Stimulated activated CD8-positive, alpha-beta memory T cell treated with anti-CD3 and anti-CD28 coated beads, Interleukin-2, amount 100 ng/mL, for 48 hours (primary cell): ENCODE data around the gene MACROD2.

Experiments
- DNase-seq, 2 donors: peaks; one replicate each; pipeline ENCODE4 v3.0.0-alpha.2; 2020; ENCODE audit warnings: low read depth in 2 of 2

MACROD2 gene

DNA sequence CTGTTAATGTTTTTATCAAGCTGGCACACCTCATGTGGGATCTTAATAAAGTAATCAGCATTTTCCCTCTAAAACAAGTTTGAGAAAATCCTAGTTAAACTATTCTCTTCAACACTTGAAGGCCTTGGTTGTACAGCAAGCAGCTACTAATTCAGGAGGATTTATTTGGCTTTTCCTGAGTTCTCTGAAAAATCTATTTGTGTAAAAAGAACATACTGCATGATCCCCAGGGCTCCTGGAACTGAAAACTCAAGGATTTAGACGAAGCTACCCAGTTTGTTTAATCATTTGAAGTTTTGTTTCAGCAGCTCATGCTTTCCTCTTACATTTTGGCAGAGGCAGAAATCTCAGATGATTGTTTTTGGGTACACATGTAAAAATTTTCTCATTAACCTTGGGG is 651.7 kb downstream of the MACROD2 start:
- no peak for DNase-seq

DNA sequence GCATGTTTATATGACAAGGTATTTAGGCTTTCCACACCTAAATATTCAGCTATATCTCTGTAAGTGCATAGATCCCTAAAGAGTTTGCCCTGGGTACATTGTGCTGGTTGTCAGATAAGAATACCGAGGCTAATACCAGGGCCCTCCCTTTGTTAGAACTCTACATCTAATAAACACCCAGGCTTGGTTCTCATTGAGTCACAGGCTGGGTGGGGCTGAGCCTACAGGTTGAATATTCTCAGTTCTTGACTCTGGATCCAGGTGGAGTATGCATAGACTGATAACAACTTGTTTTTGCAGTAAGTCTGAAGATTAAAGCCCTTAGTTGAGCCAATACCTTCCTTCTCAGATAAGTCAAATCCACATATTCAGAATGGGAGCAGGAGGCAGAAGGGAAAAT is 654.3 kb downstream of the MACROD2 start:
- DNase-seq, result no peak

DNA sequence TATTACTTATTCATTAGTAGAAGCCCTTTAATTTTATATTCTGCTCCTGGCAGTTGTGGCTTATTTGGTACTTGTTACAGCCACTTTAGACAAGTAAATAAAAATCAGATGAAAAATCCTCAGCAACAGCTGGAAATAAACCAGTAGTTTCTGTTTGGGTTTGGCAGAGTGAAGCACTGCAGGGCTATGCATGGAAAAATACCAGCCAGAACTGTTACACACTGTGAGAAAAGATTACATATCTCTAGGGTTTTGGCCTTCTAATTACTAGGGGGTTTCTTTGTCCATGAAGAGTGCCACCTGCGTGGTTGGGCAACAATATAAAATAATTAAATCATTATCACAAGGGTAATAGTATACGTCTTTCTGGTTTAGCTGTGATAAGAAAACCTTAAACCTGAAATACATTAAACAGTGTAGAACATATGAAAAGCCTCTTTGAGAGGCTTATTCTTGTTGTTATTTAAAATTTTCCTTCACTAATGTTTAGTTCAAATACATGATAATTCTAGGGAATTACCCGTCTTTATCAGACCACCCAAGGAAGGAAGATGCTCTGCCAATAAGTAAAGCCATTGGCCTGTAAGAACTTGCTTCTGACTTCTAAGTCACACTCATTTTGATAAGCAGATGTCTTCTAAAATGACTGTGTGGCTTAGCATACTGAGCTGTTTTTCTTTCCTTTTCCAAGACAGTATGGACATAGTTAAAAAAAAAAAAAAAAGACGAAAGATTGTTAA is 662.1 kb downstream of the MACROD2 start:
- no peak for DNase-seq

DNA sequence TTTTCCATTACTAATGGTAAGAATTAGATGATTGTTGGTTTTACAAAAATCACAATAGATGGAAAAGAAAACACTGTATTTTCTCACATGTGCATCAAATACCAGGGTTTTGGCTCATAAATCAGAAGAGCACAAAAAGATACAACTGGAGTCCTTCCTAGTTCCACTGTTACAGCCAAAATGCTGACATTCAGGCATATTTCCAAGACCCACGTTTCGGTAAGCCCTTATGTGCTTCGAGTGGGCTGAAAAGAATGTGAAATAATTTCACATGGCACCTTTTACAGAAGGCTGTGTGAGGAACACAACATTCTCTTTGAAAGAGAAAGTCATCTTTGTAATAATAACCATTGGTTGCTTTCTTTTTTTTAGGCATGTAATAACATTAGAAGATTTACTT is 668.8 kb downstream of the MACROD2 start:
- no peak for DNase-seq

DNA sequence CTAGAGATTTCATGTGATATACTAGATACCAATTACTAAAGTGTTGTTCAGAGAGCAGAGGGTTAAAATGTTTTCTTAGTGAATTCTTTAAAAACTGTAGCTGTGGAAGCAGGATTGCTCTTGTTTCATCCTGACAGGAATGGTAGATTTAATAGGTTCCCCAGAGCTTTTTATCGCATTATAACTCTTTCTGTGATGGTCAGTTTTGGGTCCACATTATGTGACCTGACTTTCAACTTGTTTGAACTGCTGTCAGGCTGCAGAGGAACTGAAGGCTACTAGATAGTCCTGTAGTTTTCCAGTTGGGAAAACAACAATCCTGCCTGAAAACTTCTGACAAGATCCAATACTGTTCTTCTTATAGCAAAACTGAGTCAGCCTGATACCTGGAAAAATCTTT is 671.4 kb downstream of the MACROD2 start:
- DNase-seq, result no peak

DNA sequence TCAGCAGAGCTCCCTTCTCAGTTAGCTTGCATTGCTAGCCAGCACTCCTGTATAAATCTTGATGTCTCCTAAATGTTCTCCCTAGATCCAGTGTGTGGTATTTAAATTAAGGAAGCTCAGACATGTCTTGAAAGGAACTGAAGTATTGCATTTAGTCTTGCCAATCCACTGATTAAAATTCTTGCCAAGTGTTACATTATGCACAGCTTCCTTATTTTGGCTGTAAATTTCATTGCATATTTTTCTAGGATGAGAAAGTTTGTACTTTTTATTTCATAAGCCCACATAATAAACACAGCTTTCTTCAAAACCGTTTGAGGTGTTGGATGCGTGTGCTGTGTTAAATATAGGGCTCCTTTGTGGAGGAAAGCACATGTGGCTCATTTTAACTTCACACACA is 671.9 kb downstream of the MACROD2 start:
- DNase-seq, result no peak

DNA sequence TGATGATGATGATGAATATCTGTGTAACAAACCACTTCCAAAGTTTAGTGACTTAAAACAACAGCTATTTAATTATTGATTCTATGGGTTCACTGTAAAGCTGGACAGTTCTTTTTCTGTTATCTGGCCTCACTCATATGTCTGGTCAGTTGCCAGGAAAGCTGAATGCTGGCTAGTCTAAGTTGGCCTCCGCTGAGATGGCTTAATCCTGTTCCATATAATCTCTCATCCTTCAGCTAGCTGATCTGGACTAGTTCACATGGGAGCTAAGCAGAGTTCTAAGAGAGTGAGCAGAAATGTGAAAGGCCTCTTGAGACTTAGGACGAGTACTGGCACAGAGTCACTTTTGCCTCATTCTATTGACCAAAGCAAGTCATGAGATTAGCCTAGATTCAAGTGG is 676.8 kb downstream of the MACROD2 start:
- DNase-seq, result no peak

DNA sequence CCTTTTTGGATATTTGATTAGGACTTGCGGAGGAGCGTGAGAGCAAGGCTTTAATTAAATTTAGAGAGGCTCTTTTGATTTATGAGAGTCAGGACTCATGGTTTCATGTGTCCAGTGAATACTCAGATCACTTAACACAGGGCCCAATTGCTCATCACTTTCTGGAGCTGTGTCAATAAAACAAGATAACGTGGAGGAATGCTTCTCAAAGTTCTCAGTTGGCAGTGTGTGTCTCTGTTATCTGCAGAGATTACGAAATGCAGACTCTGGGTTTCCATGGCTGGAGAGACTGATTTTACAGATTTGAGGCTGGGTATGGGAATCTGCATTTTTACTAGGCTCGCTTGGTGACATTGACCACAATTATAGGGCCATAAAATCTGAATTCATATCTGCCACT is 677.8 kb downstream of the MACROD2 start:
- no peak for DNase-seq

DNA sequence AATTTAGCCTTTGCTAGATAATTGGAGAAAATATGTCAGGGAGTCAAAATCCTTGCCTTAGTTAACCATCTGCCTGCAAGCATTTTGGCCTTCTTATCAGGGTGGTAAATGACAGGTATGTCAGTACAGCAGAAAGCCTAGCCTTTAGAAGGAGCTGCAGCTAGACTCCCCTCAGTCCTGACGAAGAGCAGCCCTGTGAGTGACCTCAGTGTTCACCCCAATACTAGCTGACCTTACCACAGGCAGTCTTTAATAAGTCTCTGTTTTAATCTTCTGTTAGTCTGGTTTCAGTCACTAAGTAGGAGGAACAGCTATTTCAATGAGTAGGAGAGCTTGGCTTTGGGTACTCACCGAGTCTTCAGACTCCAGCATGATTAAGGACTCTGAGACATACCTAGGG is 682.1 kb downstream of the MACROD2 start:
- DNase-seq, result no peak

DNA sequence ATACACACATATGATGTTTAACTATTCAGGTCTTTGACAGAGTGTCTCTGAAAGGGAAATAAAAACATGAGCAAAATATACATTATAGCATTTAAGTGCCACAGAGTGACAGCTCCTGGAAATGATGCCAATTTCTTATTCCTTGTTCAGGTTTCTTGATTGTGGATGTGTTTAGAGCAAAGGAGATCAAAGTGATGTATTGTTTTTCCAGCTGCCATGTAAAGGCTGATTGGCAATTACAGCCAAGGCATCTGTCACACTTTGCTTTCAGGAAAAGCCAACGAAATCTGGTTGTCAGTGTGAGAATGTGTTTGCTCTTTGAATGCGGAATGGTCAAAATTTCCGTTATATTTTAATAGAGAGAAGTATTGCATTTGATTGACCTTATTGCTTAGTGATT is 689.9 kb downstream of the MACROD2 start:
- no peak for DNase-seq

DNA sequence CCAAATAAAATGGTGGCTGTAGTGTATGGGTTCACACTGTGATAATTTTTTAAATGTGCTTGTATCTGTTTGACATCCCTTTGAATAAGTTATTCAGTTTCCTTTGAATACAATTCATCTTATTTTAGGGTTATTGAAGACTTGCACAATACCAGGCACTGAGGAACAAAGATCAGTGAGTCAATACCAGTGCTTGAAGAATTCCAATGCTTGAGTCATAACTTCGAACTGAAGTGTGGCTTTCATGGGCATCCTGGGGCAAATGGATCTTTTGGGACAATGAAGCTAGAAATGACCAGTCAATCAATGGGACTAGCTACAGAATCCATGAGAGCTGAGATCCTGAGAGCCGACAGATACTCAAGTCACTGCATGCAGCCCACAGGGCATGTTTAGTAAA is 692.0 kb downstream of the MACROD2 start:
- DNase-seq, result no peak

DNA sequence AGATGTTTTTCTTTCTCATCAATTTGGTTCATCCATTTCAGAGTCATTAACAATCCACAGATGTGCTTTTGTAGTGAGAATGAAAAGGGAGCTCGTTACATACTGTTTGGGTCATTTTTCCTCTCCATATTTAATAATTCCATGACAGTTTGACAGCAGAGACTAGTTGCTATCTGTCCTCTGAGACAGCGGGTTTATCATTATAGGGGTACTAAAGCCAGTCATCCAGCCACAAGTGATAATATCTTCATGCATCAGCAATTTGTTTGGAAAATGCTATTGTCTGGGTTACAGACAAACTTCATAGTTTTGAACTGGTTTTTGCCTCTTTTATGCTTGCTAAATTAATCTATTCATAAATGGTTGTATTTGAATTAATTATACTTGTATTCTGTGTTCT is 692.7 kb downstream of the MACROD2 start:
- DNase-seq, result no peak

DNA sequence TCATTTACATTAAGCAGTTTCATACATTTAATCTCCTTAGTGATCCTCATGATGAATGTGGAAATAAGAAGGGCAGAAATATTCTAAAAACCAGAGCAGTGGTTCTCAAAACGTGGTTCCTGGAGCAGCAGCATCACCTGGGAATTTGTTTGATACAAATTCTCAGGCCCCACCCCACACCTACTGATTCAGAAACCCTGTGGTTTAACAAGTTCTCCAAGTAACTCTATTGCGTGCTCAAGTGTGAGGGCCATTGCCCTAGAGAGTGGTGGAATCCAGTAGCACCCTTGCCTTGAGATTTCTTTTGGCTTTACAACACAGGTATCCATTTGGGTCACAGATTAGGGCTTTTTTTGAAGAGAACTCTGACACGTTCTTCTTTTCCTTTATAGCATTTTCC is 696.7 kb downstream of the MACROD2 start:
- no peak for DNase-seq

DNA sequence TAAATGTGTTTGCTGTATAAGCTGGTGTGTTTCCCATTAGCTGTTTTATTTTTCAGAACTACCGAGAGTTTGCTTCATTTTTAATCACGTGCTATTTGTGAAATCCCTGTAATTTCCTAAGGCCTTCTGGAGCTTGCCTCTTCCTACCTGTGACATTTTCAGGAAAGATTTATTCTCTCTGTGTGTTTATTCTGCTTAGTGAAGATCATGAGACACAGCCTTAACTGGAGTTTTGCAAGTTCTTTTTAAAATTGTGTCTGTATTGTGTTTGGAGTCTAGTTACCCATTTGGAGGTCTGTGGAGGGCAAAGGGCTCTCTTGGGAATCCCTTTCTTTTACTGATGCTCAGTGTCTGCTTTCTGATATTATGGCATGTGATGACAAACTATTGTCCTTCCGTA is 701.2 kb downstream of the MACROD2 start:
- DNase-seq, result no peak

DNA sequence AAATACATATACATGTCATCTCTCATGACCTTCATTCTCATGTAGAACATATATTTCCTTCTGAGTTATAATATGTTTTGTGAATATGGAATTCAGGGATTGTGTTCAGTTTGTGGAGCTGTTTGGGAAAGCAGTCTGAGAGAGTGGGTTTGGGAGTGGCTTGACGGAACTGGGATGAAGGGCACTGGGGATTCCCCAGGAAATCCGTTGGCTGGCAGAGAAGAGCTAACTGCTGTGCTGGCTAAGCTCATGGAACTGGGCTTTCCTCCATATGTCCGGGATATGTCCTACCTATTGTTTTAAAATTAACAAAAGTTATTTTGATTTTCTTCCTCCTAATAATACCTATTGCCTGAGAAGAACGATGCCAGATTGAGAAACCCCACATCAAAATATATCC is 701.6 kb downstream of the MACROD2 start:
- DNase-seq, result no peak

DNA sequence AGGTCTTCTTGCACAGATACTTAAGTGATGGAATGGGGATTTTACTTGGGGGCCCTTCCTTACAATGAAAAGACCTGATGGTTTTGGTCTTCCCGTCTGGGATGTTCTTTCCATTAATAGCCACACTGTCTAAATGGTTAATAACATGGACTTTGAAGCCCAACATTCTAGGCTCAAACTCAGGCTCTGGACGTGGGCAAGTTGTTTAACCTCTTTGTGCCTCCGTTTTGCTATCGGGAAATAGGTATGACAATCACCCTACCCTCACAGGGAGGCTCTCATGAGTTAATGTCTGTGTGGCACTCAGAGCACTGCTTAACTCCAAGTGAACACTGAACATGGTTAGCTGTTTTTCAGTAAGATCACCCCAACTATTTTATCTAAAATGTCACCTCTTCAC is 702.8 kb downstream of the MACROD2 start:
- DNase-seq, result no peak

DNA sequence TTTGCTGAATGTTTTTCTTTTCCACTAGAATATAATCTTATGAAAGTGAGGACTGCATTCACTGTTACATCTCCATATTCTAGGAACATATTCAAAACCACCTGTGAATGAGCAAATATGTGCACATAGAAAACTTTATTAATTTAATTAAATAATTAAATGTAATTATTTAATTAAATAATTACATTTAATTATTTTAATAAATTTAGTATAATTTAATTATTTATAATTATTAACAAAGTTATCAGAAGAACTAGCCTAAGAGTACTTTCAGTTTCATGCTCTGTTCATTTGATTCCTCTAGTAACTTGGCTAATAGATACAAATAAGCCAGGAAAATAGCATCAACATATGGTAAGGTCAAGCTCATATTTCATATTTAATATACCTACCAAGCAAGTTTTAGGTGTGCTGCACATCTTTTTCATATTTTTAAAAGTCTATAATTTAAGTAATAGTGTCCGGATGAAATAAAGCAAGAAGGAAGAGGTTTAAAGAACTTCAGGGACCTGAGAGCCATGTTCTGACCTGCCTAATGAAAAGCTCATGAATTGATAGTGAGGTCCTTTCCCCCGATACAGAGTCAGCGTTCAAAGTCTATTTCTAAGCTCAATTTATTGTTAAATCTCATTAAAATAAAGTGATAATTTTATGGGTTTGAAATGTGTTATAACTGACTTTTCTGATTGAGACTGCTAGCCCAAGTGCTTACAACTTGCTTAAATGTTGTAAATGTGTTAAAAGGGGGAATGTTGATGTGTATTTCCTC is 703.5 kb downstream of the MACROD2 start:
- no peak for DNase-seq

DNA sequence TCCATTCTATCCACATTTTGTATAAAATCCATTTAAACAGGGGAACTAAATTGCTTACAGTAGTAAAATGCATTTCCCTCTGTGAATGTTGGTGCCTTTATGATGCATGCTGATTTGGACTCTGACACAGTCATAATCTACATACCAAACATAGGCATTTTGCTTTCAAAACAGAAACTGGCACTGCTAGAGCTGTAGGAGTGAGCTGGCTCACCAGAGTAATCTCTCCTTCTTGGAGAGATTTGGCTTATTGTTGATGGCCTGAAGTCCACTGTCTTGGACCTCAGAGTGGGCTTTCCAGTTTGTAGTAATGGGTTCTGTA is 705.3 kb downstream of the MACROD2 start:
- DNase-seq, result no peak

DNA sequence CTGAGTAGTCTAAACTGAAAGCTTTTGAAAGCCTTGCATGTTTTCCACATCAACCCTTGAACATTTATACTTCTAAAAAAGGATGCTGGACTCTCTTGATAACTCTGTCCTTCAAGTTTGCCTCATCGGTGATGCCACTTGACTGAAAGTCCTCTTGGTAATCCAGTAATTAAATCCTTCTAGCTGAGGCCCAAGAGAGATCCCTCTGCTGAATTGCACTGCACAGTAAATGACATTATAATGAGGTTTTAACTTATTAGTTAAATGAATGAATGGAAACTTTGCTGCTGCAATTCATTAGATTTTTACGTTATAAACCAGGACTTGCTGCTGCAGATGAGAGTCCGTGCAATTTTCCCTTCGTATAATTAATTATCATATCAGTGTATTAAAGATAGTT is 706.0 kb downstream of the MACROD2 start:
- DNase-seq, result no peak

DNA sequence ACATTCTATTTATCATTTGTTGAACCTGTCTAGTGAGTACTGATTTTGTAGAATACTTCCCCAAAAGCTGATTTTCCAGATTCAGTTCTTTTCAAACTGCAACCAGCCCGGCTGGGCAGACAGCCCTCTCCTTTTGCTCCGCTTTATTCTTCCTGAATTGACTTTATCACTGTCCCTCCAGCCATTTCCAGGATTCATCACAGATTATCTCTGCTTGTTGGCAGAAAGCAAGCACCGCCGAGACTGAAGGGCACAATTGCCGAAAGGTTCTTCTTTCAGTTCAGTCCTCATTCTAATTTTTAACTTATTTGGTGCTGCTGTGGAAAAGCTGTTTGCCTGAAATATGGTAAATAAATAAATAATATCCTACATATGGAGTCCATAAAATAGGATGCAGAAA is 711.2 kb downstream of the MACROD2 start:
- DNase-seq, result no peak

DNA sequence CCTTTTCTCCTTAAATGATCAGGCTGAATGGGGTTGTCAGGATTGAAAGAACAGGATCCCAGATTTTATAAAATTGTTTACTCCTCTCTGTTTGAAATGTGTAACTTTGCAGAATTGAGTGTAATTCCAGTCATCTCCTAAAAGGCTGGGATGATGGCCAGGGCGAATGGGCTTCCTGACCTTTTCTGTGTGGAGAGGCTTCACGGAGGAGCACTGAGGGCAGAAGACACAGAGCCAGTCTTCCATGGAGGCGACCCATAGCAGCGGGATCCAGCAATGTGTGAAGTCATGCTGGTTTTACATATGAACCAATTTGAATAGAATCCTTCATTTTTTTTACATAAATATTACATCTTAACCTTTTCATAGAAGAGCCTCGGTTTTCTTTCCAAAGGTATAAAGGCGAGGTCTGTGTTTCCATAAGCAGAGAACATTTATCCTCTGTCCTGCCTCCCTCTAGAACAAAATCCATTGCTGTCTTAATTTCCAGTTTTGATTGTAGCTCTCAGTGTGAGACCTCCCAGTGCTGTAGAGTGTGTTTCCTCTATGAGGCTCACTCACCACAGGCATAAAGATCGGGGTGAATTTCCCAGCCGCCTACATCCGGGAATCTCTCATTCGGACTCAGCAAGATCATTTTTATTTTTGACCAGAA is 711.8 kb downstream of the MACROD2 start:
- DNase-seq, result no peak

DNA sequence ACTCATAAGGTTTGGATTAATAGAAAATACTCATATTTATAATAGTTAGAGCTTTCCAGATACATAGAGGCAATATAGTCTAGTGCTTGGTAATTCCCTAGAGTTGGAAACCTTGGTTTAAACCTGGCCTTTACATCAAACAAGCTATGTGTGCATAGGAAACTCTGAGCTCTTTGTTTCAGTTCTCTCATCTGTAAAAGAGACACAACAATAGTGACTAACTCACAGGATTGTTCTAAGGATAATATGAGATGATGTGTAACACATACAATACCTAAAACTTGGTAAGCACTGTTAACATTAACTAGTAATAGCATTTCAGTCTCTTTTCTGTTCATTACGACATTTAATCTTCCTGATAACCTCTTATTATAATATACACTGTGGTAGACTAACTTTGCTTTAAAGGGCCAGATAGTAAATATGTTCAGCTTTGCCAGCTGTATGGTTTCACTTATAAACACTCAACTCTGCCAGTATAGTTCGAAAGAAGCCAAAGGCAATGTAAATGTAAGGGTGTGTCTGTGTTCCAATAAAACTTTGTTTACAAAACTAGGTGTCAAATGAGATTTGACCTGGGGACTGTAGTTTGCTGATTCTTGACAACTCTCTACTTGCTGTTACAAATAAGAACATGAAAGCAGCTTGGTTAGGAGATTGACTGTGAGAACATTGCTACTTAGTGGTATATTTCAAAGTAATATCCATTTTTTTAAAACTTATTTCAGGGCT is 712.7 kb downstream of the MACROD2 start:
- no peak for DNase-seq

DNA sequence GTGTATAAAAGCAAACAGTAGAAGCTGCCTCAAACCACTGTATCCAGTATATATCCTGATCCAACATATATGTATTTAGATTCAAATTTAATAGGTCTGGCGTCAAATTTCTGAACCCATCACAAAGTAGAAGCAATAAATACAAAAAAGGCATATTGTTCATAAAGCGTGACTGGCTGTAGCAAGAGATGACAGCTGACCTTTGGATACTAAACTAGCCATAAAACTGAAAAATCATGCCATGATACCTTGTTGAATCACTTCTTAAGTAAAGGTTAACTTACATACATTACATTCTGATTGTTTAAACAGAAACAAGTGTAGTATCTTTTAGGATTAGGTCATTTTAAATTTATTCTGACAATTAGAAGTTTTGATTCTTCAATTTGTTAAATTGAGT is 714.1 kb downstream of the MACROD2 start:
- DNase-seq, result no peak
